Cerebellar cortex (tissue), 1 donor: ENCODE results near the gene KDM5B.
"Not testable (repeated sequence)": the region's sequence is repeated elsewhere in the genome, so short reads cannot be mapped to it uniquely, and the experiment has no call there.

Experiments used
- DNase-seq: peaks from one replicate; pipeline ENCODE4 v3.0.0-alpha.2; 2015; ENCODE audit warnings: low spot score

The KDM5B gene

GRCh38 chr1:202791077-202791747 lies 17.0 kb downstream of the KDM5B start:
- no peak for DNase-seq

GRCh38 chr1:202788800-202789199 lies 19.4 kb downstream of the KDM5B start:
- no peak for DNase-seq

GRCh38 chr1:202786804-202787203 lies 21.4 kb downstream of the KDM5B start:
- no peak for DNase-seq

- DNase-seq: no peak
Measured at GRCh38 chr1:202781180-202781579, 27.0 kb downstream of the KDM5B start.

- no peak for DNase-seq
Measured at GRCh38 chr1:202770135-202770534, 38.1 kb downstream of the KDM5B start.

- no peak for DNase-seq
Measured at GRCh38 chr1:202765721-202766120, 42.5 kb downstream of the KDM5B start.

- no peak for DNase-seq
Measured at GRCh38 chr1:202762019-202762418, 46.2 kb downstream of the KDM5B start.

- DNase-seq: no peak
Measured at GRCh38 chr1:202760589-202760988, 47.6 kb downstream of the KDM5B start.

GRCh38 chr1:202756391-202756790 lies 51.8 kb downstream of the KDM5B start:
- DNase-seq: no peak

GRCh38 chr1:202754293-202754692 lies 53.9 kb downstream of the KDM5B start:
- no peak for DNase-seq

- no peak for DNase-seq
Measured at GRCh38 chr1:202752774-202753173, 55.4 kb downstream of the KDM5B start.

GRCh38 chr1:202750761-202751160 lies 57.5 kb downstream of the KDM5B start:
- DNase-seq: no peak

GRCh38 chr1:202750024-202750423 lies 58.2 kb downstream of the KDM5B start:
- no peak for DNase-seq

- no peak for DNase-seq
Measured at GRCh38 chr1:202745323-202745888, 62.8 kb downstream of the KDM5B start.

- DNase-seq: not testable (repeated sequence)
Measured at GRCh38 chr1:202744770-202745169, 63.5 kb downstream of the KDM5B start.

- no peak for DNase-seq
Measured at GRCh38 chr1:202742496-202742895, 65.7 kb downstream of the KDM5B start.

- peak; percentile 60 for DNase-seq
Measured at GRCh38 chr1:202733251-202733650, 75.0 kb downstream of the KDM5B start.

GRCh38 chr1:202728951-202729350 lies 79.3 kb downstream of the KDM5B start:
- no peak for DNase-seq

- DNase-seq: no peak
Measured at GRCh38 chr1:202725526-202725925, 82.7 kb downstream of the KDM5B start.

GRCh38 chr1:202723708-202724107 lies 84.5 kb downstream of the KDM5B start:
- no peak for DNase-seq

- DNase-seq: not testable (repeated sequence)
Measured at GRCh38 chr1:202723046-202723445, 85.2 kb downstream of the KDM5B start.

- no peak for DNase-seq
Measured at GRCh38 chr1:202716654-202717053, 91.6 kb downstream of the KDM5B start.

GRCh38 chr1:202714202-202714601 lies 94.0 kb downstream of the KDM5B start:
- not testable (repeated sequence) for DNase-seq

GRCh38 chr1:202713110-202713509 lies 95.1 kb downstream of the KDM5B start:
- DNase-seq: no peak
